Measurements from ENCODE around the gene FEZ2.

FEZ2 gene

GRCh38 chr2:36578343-36579296 lies 19.3 kb downstream of the FEZ2 start:
- no peak for DNase-seq (ENCODE audit: low read depth)

GRCh38 chr2:36577884-36578283 lies 20.1 kb downstream of the FEZ2 start:
- TF ChIP-seq CTCF (conservative IDR thresholded peaks at IDR 0.05; ENCODE audit: low read length), result no peak
- DNase-seq (ENCODE audit: low read depth), result no peak

More at GRCh38 chr2:36578343-36579296, 19.3 kb downstream of the FEZ2 start:
- no peak for TF ChIP-seq CTCF (conservative IDR thresholded peaks at IDR 0.05; ENCODE audit: low read length)
- H3K4me3 ChIP-seq (ENCODE audit: low read length), result no peak overlapping the region

GRCh38 chr2:36574560-36574959 lies 23.4 kb downstream of the FEZ2 start:
- no peak for TF ChIP-seq CTCF (conservative IDR thresholded peaks at IDR 0.05; ENCODE audit: low read length)
- DNase-seq (ENCODE audit: low read depth), result no peak
- H3K4me3 ChIP-seq (ENCODE audit: low read length), result no peak overlapping the region

More at GRCh38 chr2:36577884-36578283, 20.1 kb downstream of the FEZ2 start:
- no peak overlapping the region for H3K4me3 ChIP-seq (ENCODE audit: low read length)

- no peak overlapping the region for H3K4me3 ChIP-seq (ENCODE audit: low read length)
- no peak for DNase-seq (ENCODE audit: low read depth)
- no peak for TF ChIP-seq CTCF (conservative IDR thresholded peaks at IDR 0.05; ENCODE audit: low read length)
Observed at GRCh38 chr2:36573165-36573564, 24.8 kb downstream of the FEZ2 start.

- no peak overlapping the region for H3K4me3 ChIP-seq (ENCODE audit: low read length)
- no peak for TF ChIP-seq CTCF (conservative IDR thresholded peaks at IDR 0.05; ENCODE audit: low read length)
- DNase-seq (ENCODE audit: low read depth), result no peak
Observed at GRCh38 chr2:36572719-36573059, 25.3 kb downstream of the FEZ2 start.

GRCh38 chr2:36572054-36572718 lies 25.8 kb downstream of the FEZ2 start:
- H3K4me3 ChIP-seq (ENCODE audit: low read length), result no peak overlapping the region
- no peak for DNase-seq (ENCODE audit: low read depth)
- TF ChIP-seq CTCF (conservative IDR thresholded peaks at IDR 0.05; ENCODE audit: low read length), result no peak
